Thyroid gland (tissue), 4 donors: ENCODE results near the gene ELP5.

ENCODE experiments used
- CTCF ChIP-seq, 6 experiments: fragments of 200-600 bp in 3 of 6; fragments of 450-650 bp in 3 of 6; sonication (generic) in 3 of 6; IDR thresholded peaks; one replicate each; pipeline ENCODE4 v1.5.1; 2016 to 2019; ENCODE audit warnings: antibody characterized with exemption in 6 of 6, mild to moderate bottlenecking in 2 of 6, inconsistent platforms in 1 of 6, moderate library complexity in 1 of 6
- POLR2A ChIP-seq, 2 donors: fragments of 450-650 bp; IDR thresholded peaks; one replicate each; pipeline ENCODE4 v1.6.1; 2017; ENCODE audit warnings: antibody characterized with exemption in 2 of 2, mild to moderate bottlenecking in 2 of 2, moderate library complexity in 1 of 2

GRCh38 chr17:7226721-7227710 lies 25.0 kb upstream of the ELP5 start:
- TF ChIP-seq CTCF (IDR thresholded peaks at IDR 0.05) = no peak
- TF ChIP-seq POLR2A (IDR thresholded peaks at IDR 0.05) = no peak
